Body of pancreas (tissue), 4 donors: ENCODE data around the gene RRP15. TPM values are rescaled to one million over a fixed set of nuclear protein-coding genes. Genes with fewer than 3 reads are reported as not detected.

Experiments used
- ATAC-seq: fragments of 150-250 bp; one replicate; pipeline ENCODE4 v1.9.1; 2016
- DNase-seq, 4 donors: peaks; one replicate each; pipeline ENCODE4 v3.0.0-alpha.2; 2019
- H3K27ac ChIP-seq, 4 donors: fragments of 200-600 bp; sonication (generic); 1 replicate in 3 of 4; 2 replicates in 1 of 4; pipeline versions ENCODE4 v1.5.1 to v1.6.1; 2016 to 2019; ENCODE audit warnings: mild to moderate bottlenecking in 1 of 4, mixed read lengths in 1 of 4, moderate library complexity in 1 of 4
- H3K27me3 ChIP-seq, 2 donors: fragments of 200-600 bp; sonication (generic); one replicate each; pipeline ENCODE4 v1.6.0; 2016; ENCODE audit warnings: mild to moderate bottlenecking in 1 of 2
- H3K36me3 ChIP-seq, 2 donors: fragments of 200-600 bp; sonication (generic); replicated peaks in 1 of 2; 2 replicates each; pipeline ENCODE4 v1.5.1; 2016; ENCODE audit warnings: low read depth in 2 of 2; ENCODE audit not compliant: insufficient read depth in 1 of 2
- H3K4me1 ChIP-seq: fragments of 200-600 bp; sonication (generic); one replicate; pipeline ENCODE4 v1.6.0; 2016
- H3K4me3 ChIP-seq, 2 donors: fragments of 200-600 bp; sonication (generic); 1 replicate in 1 of 2; 2 replicates in 1 of 2; pipeline ENCODE4 v1.5.1; 2016 to 2019
- H3K9me3 ChIP-seq, 3 donors: fragments of 200-600 bp; sonication (generic); 1 replicate in 2 of 3; 2 replicates in 1 of 3; pipeline ENCODE4 v1.5.1; 2016
- CTCF ChIP-seq, 7 experiments: fragments of 450-650 bp in 4 of 7; fragments of 200-600 bp in 3 of 7; sonication (generic) in 3 of 7; IDR thresholded peaks; one replicate each; pipeline ENCODE4 v1.5.1; 2016 to 2019; ENCODE audit warnings: antibody characterized with exemption in 7 of 7
- POLR2A ChIP-seq, 3 donors: fragments of 450-650 bp; IDR thresholded peaks; one replicate each; pipeline ENCODE4 v1.6.1; 2016; ENCODE audit warnings: antibody characterized with exemption in 3 of 3, mild to moderate bottlenecking in 2 of 3
- WGBS, 2 donors: methylation state at CpG; one replicate each; pipeline ENCODE4 v1.1.5; 2017; 5-methylcytosine and 5-hydroxymethylcytosine counted together
- intact Hi-C: fragments of 100-400 bp; cut with DNase I; formaldehyde crosslinking; loops from one replicate; pipeline ENCODE4 v1.15.1; 2023
- total RNA-seq, 2 donors: library from RNA; depleted of rRNA; stranded (reverse); fragments of >200 nt; gene quantifications; one replicate each; pipeline ENCODE4 v1.1.0, GENCODE V29; 2016

RRP15 gene
- total RNA-seq, 2 donors from 2014 or later = 2.6 to 7.9 TPM

GRCh38 chr1:218345673-218346390 is 60.7 kb downstream of the RRP15 start:
- DNase-seq (peak; percentile 49 to 70 (median 58)), ATAC-seq (peak; percentile 75)
- Histone ChIP-seq H3K27ac (peak overlapping the region; percentile 56 to 74 (median 70)), H3K4me3 (peak overlapping the region; percentile 46 to 63), H3K36me3 (no peaks in the 10 kb centered on the region), H3K9me3 (no peaks in the 10 kb centered on the region), H3K27me3 (no peaks in the 10 kb centered on the region), H3K4me1 (peaks cover 35% of the 10 kb centered on the region)
- TF ChIP-seq POLR2A (IDR thresholded peaks at IDR 0.05) (no peak), CTCF (IDR thresholded peaks at IDR 0.05) (peak in 2 of 7 experiments; percentile 16 to 23)
- intact Hi-C loops = no loop called here
- WGBS, 2 donors = 0 to 1% methylated on average over 25 to 62 of the region's 64 CpGs

- WGBS, 2 donors = 1% methylated on average over 39 of the region's 39 CpGs
- intact Hi-C loops = no loop called here
- DNase-seq (peak in 3 of 4 donors; percentile 18 to 30 (median 20)), ATAC-seq (no peak)
- Histone ChIP-seq H3K27ac (peak overlapping the region in 3 of 4 donors; percentile 65 to 74 (median 74)), H3K27me3 (no peaks in the 10 kb centered on the region), H3K4me3 (peak overlapping the region; percentile 46 to 63), H3K4me1 (peaks cover 35% of the 10 kb centered on the region), H3K36me3 (no peaks in the 10 kb centered on the region), H3K9me3 (no peaks in the 10 kb centered on the region)
- TF ChIP-seq CTCF (IDR thresholded peaks at IDR 0.05) = no peak
- no peak for TF ChIP-seq POLR2A (IDR thresholded peaks at IDR 0.05)
These were observed 61.5 kb downstream of the RRP15 start for GRCh38 chr1:218346391-218347204.

GRCh38 chr1:218347336-218347722 is 62.2 kb downstream of the RRP15 start:
- Histone ChIP-seq H3K4me3 (peak overlapping the region; percentile 24 to 46), H3K4me1 (peaks cover 35% of the 10 kb centered on the region), H3K9me3 (no peaks in the 10 kb centered on the region), H3K27ac (peak overlapping the region in 3 of 4 donors; percentile 65 to 74 (median 74)), H3K27me3 (no peaks in the 10 kb centered on the region), H3K36me3 (no peaks in the 10 kb centered on the region)
- WGBS, 2 donors = 1 to 2% methylated on average over 14 of the region's 14 CpGs
- intact Hi-C loops = no loop called here
- ATAC-seq = no peak
- peak in 1 of 4 donors; percentile 8 for DNase-seq
- TF ChIP-seq POLR2A (IDR thresholded peaks at IDR 0.05) = no peak
- peak in 1 of 7 experiments; percentile 9 for TF ChIP-seq CTCF (IDR thresholded peaks at IDR 0.05)

GRCh38 chr1:218347723-218348627 is 62.9 kb downstream of the RRP15 start:
- Histone ChIP-seq H3K27me3 (no peaks in the 10 kb centered on the region), H3K4me1 (peaks cover 35% of the 10 kb centered on the region), H3K9me3 (no peaks in the 10 kb centered on the region), H3K4me3 (peak overlapping the region in 1 of 2 donors; percentile 46), H3K36me3 (no peaks in the 10 kb centered on the region), H3K27ac (peak overlapping the region in 3 of 4 donors; percentile 65 to 74 (median 74))
- ATAC-seq (no peak), DNase-seq (peak in 1 of 4 donors; percentile 33)
- TF ChIP-seq CTCF (IDR thresholded peaks at IDR 0.05) (no peak), POLR2A (IDR thresholded peaks at IDR 0.05) (peak in 1 of 3 donors; percentile 22)
- 7 to 9% methylated on average over 9 of the region's 9 CpGs for WGBS, 2 donors
- intact Hi-C loops = no loop called here
